GM18951 (cell line): ENCODE results near the gene LRRN2.

Experiments
- POLR2A ChIP-seq: IDR thresholded peaks from 4 replicates; pipeline ENCODE4 v1.6.1; 2011; ENCODE audit warnings: mild to moderate bottlenecking; ENCODE audit not compliant: insufficient read length, insufficient read depth; ENCODE audit errors: extremely low read depth
- in situ Hi-C: fragments of 300-500 bp; cut with MboI; formaldehyde crosslinking; loops from one replicate; pipeline ENCODE4 v1.12.0; 2022; ENCODE audit warnings: low sequenced_read_pairs, mixed read lengths, inconsistent platforms; ENCODE audit not compliant: unreplicated experiment

The LRRN2 gene

DNA sequence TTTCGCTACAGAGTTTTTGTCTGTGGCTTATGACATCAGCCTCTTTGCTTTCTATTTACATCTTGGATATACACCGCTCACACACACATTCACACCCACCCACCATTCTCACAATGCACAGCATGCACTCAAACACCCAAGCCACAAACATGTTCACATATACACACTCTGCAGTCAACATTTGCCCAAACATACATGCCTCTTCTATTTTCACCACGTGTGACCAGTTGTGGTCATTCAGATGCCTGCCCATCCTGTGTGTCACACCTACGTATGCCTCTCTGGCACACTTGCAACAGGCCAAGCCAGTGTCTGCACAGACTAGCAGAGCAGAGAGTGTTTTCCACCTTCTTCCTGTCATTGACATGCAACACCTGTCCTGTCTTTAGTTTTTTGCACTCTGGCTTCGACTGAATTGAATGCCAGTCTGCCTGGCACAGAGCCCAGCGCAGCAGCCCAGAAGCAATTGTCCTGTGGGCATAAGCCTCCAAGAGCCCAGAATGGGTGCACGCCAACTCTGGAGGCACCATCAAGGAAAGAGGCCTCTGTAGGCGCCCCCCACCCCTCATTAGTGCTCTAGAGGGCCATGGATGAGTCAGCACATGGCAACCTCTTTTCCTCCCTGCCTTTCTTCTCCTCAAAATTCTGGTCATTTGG is 37.7 kb upstream of the LRRN2 start:
- TF ChIP-seq POLR2A = no peak
- in situ Hi-C loops = no loop called here

GRCh38 chr1:204721373-204722055 is 36.0 kb upstream of the LRRN2 start:
- no peak for TF ChIP-seq POLR2A

DNA sequence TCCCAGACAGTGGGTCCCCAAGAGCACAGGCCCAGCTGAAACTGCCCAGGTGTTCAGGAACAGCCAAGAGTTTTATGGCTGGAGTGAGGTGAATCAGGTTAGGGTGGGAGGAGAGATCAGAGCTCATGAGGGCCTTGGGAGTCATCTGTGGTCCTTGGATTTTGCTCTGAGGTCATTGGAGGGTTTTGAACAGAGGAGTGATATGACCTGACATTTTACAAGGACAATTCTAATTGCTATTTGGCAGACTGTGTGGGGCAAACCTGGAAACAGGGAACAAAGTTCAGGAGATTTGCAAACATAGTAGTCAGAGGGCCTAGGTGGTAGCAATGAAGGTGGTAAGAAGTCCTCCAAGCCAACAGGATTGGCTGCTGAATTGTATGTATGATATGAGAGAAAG is 31.1 kb upstream of the LRRN2 start:
- in situ Hi-C loops = no loop called here
- no peak for TF ChIP-seq POLR2A

More at GRCh38 chr1:204721373-204722055, 36.0 kb upstream of the LRRN2 start:
- in situ Hi-C loops = no loop called here

DNA sequence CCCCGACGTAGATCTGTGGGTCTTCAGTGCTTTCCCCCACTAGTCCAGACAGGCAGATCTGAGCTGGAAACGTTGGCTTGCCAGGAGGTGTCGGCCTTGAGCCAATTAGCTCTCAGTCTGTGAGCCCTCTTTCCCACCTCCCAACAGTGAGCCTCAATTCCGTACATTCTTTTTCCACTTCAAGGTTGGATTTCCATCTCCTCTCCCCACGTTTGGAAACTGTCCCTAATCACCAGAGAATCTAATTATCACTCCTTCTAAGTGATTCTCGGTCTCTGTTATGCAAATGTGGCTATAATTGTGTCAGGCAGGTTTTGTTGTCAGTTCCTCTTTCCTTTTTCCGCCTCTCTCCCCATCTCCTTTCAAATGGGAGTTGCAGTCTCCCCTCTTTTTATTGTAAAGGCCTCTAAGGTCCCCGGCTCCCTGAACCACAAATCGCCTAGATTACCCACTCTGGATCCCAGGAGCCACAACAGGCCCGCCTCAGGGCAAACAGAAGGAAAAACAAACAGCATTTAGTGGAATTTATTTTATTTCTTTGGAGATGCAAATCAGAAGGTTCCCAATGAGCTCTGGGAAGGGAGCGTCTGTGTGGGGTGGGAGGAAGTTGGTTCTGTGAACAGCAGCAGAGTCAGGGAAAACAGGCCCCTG is 29.4 kb upstream of the LRRN2 start:
- in situ Hi-C loops = no loop called here
- TF ChIP-seq POLR2A = no peak

- in situ Hi-C loops = no loop called here
- no peak for TF ChIP-seq POLR2A
These were observed 28.8 kb upstream of the LRRN2 start for GRCh38 chr1:204714194-204714860.

- in situ Hi-C loops = no loop called here
- TF ChIP-seq POLR2A = no peak
These were observed 28.0 kb upstream of the LRRN2 start for GRCh38 chr1:204713541-204713940.

DNA sequence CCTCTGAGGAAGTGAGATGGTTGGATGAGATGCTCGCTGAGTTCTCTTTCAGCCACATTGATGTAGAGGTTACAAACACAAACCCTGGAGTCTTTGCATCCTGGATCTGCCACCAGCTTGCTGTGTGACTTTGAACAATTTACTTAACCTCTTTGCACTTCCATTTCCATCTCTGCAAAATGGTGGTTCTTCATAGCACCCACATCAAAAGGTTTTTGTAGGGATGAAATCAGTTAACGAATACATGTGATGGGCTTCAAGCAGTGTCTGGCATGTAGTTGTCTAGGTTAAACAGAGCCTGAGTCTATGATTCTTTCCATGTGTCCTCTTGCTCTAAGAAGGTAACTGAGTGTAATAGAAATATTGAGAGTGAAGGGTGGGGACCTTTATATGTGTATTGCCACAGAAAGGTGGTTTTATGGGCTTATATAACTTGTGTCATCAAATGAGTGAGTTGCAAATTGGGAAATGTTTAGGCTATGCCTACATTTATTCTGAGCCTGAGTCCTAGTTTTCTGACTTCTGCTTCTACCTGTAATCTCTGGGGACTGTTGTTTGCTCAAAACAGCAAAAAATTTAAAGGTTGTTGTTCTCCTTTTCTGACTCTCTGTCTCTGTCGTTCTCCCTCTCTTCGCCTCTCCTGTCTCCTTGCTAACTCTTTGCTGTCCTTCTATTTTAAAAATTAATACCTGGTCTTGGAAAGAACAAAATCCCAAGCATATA is 27.3 kb upstream of the LRRN2 start:
- in situ Hi-C loops = no loop called here
- TF ChIP-seq POLR2A = no peak

- in situ Hi-C loops = no loop called here
- no peak for TF ChIP-seq POLR2A
These were observed 26.6 kb upstream of the LRRN2 start for GRCh38 chr1:204711947-204712701.

DNA sequence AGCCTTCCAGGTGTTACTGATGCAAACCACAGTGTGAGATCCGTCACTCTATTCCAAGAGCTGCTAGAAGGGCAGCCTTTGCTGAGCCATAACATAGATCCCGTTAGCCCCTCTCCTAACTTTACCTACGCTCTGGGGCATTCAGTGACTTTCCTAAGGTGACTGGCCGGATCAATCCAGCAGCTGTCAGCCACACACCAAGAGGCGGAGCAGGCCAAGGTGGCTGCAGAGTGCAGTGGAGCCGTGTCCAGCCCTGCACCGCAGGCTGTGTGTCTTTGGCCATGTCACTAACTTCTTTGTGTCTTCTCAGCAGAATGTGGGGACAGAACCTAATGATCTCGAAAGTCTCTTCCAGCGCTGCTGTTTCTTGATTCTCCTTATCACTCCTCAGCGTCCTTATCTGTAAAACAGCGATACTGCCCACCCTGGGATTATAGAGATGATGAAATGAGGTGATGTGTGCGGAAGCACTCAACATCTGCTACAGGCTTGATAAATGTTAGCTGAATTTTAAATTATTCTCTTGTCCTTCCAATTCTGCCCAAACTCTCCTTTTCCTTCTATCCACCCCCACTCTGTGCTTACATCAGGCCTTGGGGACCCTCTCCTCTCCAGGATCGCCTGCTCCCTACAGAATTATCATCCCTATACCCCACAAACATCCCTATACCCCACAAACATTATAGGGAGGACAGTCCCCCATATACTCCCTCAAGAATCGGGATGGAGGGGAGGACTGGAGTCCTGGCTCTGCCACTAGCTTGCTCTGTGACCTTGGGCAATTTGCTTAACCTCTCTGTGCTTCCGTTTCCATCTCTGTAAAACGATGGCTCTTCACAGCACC is 25.8 kb upstream of the LRRN2 start:
- TF ChIP-seq POLR2A = no peak
- in situ Hi-C loops = no loop called here

DNA sequence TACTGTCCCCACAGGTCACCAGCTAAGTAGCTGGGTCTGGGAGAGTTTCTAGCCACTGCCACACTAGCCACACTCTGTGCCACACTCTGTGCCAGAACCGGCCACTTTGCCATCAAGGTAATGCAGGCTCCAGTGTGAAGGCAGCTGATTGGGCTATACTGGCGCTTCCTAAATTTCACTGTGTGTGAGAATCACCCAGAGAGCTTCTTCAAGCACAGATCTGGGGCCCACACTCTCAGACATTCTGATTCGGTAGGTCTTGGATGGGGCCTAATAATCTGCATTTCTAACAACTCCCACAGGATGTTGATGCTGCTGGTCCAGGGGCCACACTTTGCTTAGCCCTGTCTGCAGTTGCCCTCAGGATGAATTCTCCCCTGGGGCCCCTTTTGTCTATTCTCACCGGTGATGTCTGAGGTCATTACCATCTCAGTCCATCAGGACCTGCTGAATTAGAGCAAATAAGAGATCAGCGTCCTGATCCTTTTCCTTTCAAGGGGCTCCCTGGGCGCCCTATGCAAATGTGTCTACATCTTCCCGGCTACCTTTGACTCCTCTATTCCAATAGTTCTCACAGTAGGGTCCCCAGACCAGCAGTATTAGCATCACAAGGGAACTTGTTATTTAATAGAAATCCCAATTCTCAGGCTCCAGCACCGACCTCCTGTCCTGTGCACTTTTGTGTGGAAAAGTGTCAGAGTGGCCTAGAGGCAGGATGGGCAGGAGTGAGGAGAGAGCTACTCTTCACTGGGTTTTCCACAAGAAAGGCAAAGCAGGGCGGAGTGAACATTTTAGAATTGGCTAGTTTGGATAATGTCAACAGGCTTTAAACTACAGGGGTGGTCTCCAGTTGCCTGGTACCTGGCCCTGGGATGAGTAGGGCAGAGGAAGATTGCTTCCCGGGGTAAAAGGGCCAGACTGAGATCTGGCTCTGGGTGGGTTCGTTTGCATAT is 24.7 kb upstream of the LRRN2 start:
- in situ Hi-C loops = no loop called here
- TF ChIP-seq POLR2A = no peak
